ENCODE measurements around the gene RANBP3.
A peak's percentile ranks its signal among the peaks of the same experiment; 100 is the strongest.
"Not testable (repeated sequence)": the region's sequence is repeated elsewhere in the genome, so short reads cannot be mapped to it uniquely, and the experiment has no call there.

The RANBP3 gene

DNA sequence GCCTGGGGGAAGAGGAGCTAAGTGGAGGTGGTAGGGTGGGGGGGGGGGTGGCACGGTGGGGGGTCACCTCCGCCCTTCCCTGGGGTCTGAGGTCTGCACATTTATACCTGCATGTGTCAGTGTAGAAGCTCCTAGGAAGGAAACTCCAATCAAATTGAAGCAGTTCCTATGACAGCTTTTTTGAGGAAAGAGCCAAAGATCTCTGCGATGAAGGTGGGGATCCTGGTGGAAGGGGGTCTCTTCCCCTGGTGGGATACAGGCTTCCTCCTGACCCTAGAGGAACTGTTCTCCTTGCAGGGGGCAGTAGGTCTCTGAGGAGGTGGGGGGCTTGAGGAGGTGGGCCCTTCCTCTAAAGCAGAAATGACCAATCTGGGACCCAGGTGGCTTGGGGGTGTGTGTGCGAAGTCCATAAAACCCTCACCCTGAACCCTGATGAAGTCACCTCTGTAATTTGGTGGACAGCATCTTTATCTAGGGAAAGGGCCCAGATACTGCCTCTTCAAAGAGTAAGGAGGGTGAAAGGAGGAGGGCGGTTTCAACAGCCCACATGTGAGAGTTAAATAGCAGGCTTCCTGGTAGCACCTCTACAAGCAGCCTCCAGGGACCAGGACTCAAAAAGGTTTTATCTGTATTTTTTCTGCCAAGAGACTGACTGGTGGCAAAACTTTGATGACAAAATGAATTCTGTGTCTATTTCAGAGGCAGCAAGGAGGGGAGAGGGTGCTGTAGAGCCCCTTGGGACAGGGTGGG lies 12.9 kb downstream of the RANBP3 start:
- DNase-seq (ENCODE audit: low read depth): no peak

- no peak for DNase-seq (ENCODE audit: low read depth)
Observed at GRCh38 chr19:5963855-5964254, 14.1 kb downstream of the RANBP3 start.

DNA sequence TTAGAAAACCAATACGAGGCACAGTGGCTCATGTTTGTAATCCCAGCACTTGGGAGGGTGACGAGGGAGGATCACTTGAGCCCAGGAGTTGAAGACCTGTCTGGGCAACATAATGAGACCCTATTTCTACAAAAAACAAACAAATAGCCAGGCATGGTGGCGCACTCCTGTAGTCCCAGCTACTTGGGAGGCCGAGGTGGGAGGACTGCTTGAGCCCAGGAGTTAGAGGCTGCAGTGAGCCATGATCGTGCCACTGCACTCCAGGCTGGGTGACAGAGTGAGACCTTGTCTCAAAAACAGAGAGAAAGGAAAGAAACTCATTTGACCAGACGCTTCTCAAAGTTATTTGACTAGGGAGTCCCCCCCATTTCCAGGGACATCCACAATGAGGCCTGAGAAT lies 14.7 kb downstream of the RANBP3 start:
- DNase-seq (ENCODE audit: low read depth): not testable (repeated sequence)

DNA sequence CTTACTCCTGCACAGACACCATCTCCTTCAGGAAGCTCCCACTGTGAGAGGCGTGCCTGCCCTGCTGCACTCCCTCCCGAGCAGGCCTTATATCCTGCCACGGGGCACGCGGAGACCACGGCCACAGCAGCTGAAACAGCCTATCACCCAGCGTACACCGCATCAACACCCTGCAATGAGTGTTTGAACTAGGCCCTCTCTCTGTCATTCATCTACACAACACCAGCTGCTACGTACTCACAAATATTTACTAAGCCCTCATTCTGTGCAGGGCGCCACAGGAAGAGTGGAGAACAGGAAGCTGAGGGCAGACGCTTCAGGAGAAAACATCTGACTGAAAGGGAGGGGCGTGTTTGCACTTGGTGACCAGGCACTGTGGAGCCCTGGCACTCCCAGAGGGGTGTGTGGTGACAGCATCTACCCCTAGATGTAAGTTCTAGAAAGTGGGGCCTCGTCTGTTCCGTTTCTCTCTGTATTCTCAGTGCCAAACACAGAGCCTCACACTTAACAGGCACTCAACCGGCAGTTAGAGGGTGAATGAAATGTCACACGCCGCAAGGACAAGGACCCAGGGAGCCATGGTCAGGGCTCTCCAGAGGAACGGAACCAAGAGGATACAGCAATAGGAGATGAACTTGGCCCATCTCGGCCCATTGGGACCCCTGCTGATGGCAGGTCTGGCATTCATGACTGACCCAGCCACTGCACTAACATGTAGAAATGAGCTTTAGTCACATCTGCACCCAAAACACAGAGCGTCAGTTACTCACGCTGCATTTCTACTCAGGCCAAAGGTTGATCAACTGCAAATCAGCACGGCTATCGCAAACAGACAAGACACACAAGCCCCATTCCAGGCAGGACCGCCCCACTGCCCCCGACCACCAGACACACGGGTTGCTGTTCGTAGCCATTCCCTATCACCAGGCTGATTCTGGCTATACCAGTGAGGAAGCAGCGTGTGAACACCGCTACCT lies 15.7 kb downstream of the RANBP3 start:
- peak; percentile 75 for DNase-seq (ENCODE audit: low read depth)

- not testable (repeated sequence) for DNase-seq (ENCODE audit: low read depth)
Observed at GRCh38 chr19:5961641-5961968, 16.3 kb downstream of the RANBP3 start.

DNA sequence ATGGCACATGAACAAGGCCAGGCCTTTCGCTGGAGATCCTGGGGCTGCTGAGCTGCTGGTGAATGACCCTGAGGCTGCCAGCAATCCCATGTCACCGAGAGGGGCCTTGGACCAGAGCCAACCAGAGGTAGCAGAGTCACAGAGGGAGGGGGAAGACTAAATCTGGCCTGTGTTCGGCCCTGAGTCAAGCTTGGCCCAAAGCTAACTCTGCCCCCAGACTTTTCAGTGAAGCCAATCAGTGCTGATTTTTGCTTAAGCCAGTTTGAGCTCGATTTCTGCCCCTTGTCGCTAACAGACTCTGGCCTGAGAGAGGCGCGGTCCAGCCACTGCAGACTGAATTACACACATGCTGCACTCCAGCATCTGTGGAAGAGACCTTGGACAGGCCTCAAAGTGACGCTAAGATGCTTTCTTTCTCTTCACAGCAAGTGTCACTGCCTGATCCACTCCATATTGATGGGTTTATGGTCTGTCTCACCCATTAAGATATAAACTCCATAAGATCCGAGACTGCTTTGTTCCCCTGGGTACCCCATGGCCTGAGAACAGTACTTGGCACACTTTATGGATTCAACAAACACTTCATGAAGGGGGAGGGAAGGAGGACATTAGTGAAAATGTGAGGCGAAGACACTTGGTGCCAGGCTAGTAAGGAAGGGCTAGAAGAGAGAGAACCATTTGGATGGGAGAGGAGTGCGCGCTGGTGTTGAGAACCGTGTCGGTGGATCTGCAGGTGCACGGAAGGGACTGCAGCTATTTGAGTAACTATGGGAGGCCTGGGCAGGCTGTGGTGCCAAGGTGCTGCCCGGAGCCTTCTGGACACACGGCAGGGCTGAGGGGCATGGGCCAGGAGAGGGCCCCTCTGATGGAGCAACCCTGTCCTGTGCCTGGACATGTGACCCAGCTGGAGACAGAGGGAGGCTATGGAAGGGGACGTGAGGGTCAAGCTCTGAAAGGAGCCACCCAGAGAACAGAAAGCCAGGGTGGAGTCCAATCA lies 17.6 kb downstream of the RANBP3 start:
- DNase-seq (ENCODE audit: low read depth): no peak

DNA sequence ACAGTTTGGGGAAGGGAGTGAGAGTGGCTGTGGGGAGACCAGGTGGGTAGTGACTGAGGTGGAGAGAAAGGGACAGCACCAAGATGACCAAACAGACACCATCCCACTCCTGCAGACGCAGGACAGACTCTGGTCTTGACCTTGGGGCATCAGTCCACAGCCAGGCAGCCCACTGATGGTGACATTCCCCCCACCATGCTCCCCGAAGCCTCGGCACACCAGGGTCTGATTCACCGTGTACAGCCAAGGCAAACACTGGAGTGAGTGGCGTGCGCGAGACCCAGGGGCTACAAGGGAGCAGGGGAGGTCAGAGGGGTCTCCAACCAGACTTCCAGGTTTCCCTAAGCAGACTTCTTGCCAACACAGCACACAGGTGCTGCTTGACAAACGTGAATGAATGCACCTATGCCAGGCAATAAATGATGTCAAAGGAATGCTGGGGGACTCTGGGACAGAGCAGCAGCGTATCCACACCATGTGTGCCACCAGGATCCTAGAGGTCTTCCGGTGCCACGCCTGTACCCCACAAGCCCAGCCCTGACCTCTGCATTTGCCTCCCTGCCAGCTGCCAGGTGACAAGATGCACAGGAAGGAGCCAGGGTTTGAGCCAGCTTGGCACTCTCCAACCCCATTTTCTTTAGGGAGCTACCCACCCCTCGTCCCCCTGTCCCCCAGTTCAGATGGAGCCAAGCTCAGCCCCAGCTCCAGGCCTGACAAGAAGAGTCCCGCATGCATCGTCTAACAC lies 18.5 kb downstream of the RANBP3 start:
- DNase-seq (ENCODE audit: low read depth): no peak

- no peak for DNase-seq (ENCODE audit: low read depth)
Observed at GRCh38 chr19:5958851-5959122, 19.2 kb downstream of the RANBP3 start.

DNA sequence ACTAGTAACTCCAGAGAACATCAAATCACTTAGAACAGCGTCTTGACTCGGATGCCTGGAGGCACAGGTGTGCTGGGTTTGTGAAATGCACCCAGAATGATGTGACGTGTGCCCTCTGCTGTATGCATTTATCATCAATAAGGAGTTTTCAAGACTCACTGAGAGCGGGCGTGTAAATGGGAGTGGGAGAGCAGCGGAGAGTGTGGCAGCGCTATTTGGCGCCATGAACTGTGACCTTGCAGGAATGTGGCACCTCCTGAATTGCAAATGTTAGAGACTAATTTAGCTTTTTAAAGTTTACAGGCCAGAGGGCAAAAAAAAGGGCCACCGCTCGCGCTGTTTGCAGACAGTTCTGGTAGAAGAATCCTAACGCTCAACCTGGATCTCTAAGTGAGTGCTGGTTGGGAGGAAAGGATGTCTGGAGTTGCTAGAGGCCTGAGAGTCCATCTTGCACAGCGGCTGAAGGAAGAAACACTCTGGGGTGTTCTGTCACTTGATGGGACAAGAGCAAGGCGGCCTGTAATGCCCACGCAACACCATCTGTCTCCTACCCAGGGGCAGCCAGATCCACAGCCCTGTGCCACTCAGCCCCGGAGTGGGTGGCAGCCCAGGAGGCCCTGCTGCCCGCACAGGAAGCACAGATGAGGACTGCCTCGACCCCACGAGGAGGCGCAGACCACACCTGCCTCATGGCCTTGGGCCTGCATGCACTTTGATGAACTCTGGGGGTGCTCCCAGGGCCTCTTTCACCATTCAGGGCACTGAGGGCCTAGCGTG lies 19.7 kb downstream of the RANBP3 start:
- DNase-seq (ENCODE audit: low read depth): no peak

GRCh38 chr19:5957170-5957569 lies 20.8 kb downstream of the RANBP3 start:
- DNase-seq (ENCODE audit: low read depth): no peak

DNA sequence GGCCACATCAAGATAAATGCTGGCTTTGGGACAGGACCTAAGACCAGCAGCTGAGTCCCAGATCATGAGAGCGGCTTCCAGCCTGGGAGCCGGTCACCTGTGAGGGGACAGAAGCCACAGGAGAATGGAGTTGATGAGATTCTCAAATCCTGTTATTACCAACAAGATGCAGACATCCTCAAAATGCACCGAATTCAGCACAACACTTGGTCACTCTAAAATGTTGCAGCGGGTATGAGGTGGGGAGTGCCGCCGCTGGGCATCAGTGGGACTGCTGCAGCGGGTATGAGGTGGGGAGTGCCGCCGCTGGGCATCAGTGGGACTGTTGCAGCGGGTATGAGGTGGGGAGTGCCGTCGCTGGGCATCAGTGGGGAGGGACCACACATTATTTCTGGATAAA lies 21.2 kb downstream of the RANBP3 start:
- DNase-seq (ENCODE audit: low read depth): no peak

- DNase-seq (ENCODE audit: low read depth): no peak
Observed at GRCh38 chr19:5956323-5956722, 21.6 kb downstream of the RANBP3 start.

DNA sequence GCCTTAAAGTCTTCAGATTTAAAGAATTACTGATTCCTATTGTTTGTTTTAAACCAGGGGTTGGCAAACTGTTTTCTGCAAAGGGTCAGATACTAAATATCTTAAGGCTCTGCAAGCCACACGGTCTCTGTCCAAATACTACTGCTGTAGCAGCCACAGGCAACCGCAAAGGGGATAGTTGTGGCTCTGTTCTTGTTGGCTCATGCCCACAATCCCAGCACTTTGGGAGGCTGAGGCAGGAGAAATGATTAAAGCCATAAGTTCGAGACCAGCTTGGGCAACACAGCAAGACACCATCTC lies 22.4 kb downstream of the RANBP3 start:
- no peak for DNase-seq (ENCODE audit: low read depth)

DNA sequence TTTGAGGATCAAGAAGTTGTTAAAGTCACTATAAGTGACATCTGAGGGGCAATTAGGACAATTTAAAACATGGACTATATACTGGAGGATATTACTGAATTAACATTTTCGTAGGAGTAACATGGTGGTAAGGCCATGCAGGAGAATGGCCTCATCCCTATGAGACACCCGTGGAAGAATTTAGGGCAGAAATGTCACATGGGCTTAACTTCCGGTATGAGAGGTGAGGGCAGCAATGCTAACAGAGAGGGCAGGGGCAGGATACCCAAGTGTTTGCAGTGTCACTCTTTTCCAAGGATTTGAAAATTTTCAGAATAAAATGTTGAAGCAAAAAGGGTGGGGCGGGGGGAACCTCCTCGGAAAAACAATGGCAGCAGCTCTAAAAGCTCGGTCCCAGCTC lies 23.6 kb downstream of the RANBP3 start:
- DNase-seq (ENCODE audit: low read depth): no peak

DNA sequence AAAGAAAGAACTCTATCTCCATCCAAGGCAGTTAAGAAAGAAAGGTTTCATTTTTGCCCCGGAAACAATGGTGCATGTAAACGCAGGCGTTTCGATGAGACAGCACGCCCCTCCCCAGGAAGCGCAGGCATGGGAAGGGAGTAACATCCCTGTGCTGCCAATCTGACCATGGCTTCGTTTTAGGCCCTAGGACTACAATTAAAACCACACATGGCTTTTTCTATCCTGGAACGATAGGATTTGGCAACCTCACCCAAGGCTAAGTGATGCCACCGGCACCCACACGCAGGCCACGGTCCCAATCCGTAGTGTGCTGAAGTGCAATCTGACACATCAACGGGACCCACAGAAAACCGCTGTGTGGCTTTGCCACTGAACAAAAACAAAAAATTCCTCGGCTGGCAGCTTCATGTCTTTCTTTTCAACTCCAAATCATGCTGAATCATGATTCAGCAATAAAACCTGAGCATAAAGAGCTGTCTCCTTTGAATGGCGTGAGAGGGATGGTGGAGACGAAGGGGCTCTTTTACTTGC lies 24.2 kb downstream of the RANBP3 start:
- no peak for DNase-seq (ENCODE audit: low read depth)

DNA sequence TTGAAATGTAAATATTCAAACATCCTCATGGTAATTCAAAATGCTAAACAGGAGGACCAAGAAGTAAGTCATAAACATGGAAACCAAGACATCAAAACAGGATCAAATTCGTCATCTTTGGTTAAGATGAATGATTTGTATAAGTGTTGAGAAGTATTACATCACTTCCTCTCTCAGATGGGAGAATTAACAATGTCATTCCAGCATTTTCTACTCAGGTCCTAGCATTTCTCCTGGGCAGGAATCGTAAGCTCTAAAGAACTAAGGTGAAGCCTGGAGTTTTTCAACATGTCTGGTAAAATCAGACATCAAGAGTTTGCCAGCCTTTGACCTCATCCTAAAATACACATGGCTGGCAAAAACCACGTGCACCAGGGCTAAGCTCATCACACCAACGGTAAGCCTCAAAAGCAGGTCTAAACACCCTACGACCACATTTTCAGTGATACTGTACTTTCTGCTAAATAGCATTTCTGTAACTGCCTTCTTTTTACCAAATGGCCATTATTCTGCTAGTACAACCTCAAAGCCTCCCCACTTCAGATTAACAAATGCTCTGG lies 24.8 kb downstream of the RANBP3 start:
- no peak for DNase-seq (ENCODE audit: low read depth)

GRCh38 chr19:5952193-5953029 lies 25.5 kb downstream of the RANBP3 start:
- no peak for DNase-seq (ENCODE audit: low read depth)

DNA sequence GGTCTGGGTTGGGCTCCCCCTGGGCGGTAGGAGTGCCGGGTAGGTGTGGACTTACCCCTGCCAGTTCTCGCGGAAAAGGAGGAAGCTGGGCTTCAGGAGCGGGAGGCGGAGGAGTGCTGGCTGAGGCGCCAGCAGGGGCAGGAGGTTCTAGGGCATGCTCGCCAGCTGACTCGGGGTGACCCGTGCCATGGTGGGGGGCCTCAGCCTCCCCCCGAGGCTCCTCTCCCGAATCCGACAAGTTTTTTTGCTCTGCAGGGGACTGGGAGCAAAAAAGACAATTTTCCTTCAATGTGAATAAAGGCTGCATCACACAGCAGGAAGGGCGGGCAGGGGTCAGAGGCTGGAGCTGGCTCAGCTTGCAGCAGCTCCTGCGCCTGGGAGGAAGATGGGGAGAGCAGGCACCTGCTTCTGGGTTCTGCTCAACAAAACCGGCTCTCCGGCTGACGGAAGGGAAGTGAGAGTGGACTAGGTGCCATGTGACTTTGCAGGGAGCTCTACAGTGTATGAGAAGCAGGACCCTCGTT lies 26.5 kb downstream of the RANBP3 start:
- no peak for DNase-seq (ENCODE audit: low read depth)

GRCh38 chr19:5950741-5951140 lies 27.2 kb downstream of the RANBP3 start:
- DNase-seq (ENCODE audit: low read depth): no peak

Measured in T-helper 22 cell (primary cell).